ENCODE data around the gene TMEM107. TPM values are rescaled to one million over a fixed set of nuclear protein-coding genes. Genes with fewer than 3 reads are reported as not detected.

TMEM107 gene
- total and polyA plus RNA-seq, 2 donors, result 21.3 to 71.6 TPM

GRCh38 chr17:8160224-8160577, 16.0 kb downstream of the TMEM107 start:
- peak overlapping the region in 1 of 2 donors; percentile 21 for H3K27ac ChIP-seq (ENCODE audit: low read depth in 1 of 2, low read length in 1 of 2)

GRCh38 chr17:8159459-8160223, 16.5 kb downstream of the TMEM107 start:
- no peak for DNase-seq (ENCODE audit: low read depth in 6 of 9, low spot score in 9 of 9)
- Histone ChIP-seq H3K4me1 (ENCODE audit: control insufficient read depth in 2 of 2, insufficient read depth in 2 of 2, low read length in 2 of 2) (peaks cover 50 to 81% of the 10 kb centered on the region in 2 donors), H3K27ac (ENCODE audit: low read depth in 1 of 2, low read length in 1 of 2) (peak overlapping the region in 1 of 2 donors; percentile 55)

More at GRCh38 chr17:8160224-8160577, 16.0 kb downstream of the TMEM107 start:
- H3K4me1 ChIP-seq (ENCODE audit: control insufficient read depth in 2 of 2, insufficient read depth in 2 of 2, low read length in 2 of 2), result peaks cover 46 to 81% of the 10 kb centered on the region in 2 donors
- no peak for DNase-seq (ENCODE audit: low read depth in 6 of 9, low spot score in 9 of 9)
- peaks cover 0 to 6% of the 10 kb centered on the region in 2 donors for H3K9me3 ChIP-seq (ENCODE audit: control insufficient read depth in 2 of 2, insufficient read depth in 1 of 2, low read length in 1 of 2)
- H3K27me3 ChIP-seq (ENCODE audit: control insufficient read depth in 2 of 2, insufficient read depth in 1 of 2, low read length in 1 of 2), result no peaks in the 10 kb centered on the region
- 91% methylated on average over 4 of the region's 4 CpGs for WGBS
- peaks cover 26 to 31% of the 10 kb centered on the region in 2 donors for H3K36me3 ChIP-seq (ENCODE audit: control insufficient read depth in 2 of 2, insufficient read depth in 2 of 2, low read length in 1 of 2)
- no peak overlapping the region for H3K4me3 ChIP-seq (ENCODE audit: low read length in 2 of 2)

GRCh38 chr17:8159032-8159400, 17.2 kb downstream of the TMEM107 start:
- no peaks in the 10 kb centered on the region for H3K27me3 ChIP-seq (ENCODE audit: control insufficient read depth in 2 of 2, insufficient read depth in 1 of 2, low read length in 1 of 2)
- peaks cover 26 to 31% of the 10 kb centered on the region in 2 donors for H3K36me3 ChIP-seq (ENCODE audit: control insufficient read depth in 2 of 2, insufficient read depth in 2 of 2, low read length in 1 of 2)
- DNase-seq (ENCODE audit: low read depth in 6 of 9, low spot score in 9 of 9), result no peak
- H3K27ac ChIP-seq (ENCODE audit: low read depth in 1 of 2, low read length in 1 of 2), result peak overlapping the region; percentile 34 to 87
- 73% methylated on average over 3 of the region's 3 CpGs for WGBS
- peaks cover 0 to 3% of the 10 kb centered on the region in 2 donors for H3K9me3 ChIP-seq (ENCODE audit: control insufficient read depth in 2 of 2, insufficient read depth in 1 of 2, low read length in 1 of 2)
- H3K4me3 ChIP-seq (ENCODE audit: low read length in 2 of 2), result no peak overlapping the region
- peaks cover 50 to 81% of the 10 kb centered on the region in 2 donors for H3K4me1 ChIP-seq (ENCODE audit: control insufficient read depth in 2 of 2, insufficient read depth in 2 of 2, low read length in 2 of 2)

More at GRCh38 chr17:8159459-8160223, 16.5 kb downstream of the TMEM107 start:
- Histone ChIP-seq H3K27me3 (ENCODE audit: control insufficient read depth in 2 of 2, insufficient read depth in 1 of 2, low read length in 1 of 2) (no peaks in the 10 kb centered on the region), H3K4me3 (ENCODE audit: low read length in 2 of 2) (no peak overlapping the region), H3K9me3 (ENCODE audit: control insufficient read depth in 2 of 2, insufficient read depth in 1 of 2, low read length in 1 of 2) (peaks cover 0 to 6% of the 10 kb centered on the region in 2 donors), H3K36me3 (ENCODE audit: control insufficient read depth in 2 of 2, insufficient read depth in 2 of 2, low read length in 1 of 2) (peaks cover 26 to 31% of the 10 kb centered on the region in 2 donors)
- WGBS, result 95% methylated on average over 4 of the region's 4 CpGs

- WGBS, result 60% methylated on average over 20 of the region's 20 CpGs
- peak in 5 of 9 donors; percentile 67 to 89 (median 81) for DNase-seq (ENCODE audit: low read depth in 6 of 9, low spot score in 9 of 9)
- peak overlapping the region; percentile 73 to 87 for H3K27ac ChIP-seq (ENCODE audit: low read depth in 1 of 2, low read length in 1 of 2)
- peaks cover 26 to 31% of the 10 kb centered on the region in 2 donors for H3K36me3 ChIP-seq (ENCODE audit: control insufficient read depth in 2 of 2, insufficient read depth in 2 of 2, low read length in 1 of 2)
- no peaks in the 10 kb centered on the region for H3K27me3 ChIP-seq (ENCODE audit: control insufficient read depth in 2 of 2, insufficient read depth in 1 of 2, low read length in 1 of 2)
- H3K9me3 ChIP-seq (ENCODE audit: control insufficient read depth in 2 of 2, insufficient read depth in 1 of 2, low read length in 1 of 2), result peaks cover 0 to under 1% of the 10 kb centered on the region in 2 donors
- H3K4me3 ChIP-seq (ENCODE audit: low read length in 2 of 2), result no peak overlapping the region
- H3K4me1 ChIP-seq (ENCODE audit: control insufficient read depth in 2 of 2, insufficient read depth in 2 of 2, low read length in 2 of 2), result peaks cover 46 to 81% of the 10 kb centered on the region in 2 donors
These were observed 17.7 kb downstream of the TMEM107 start for GRCh38 chr17:8158267-8159031.

- peak; percentile 97 to 100 (median 100) for DNase-seq (ENCODE audit: low read depth in 6 of 9, low spot score in 9 of 9)
- Histone ChIP-seq H3K36me3 (ENCODE audit: control insufficient read depth in 2 of 2, insufficient read depth in 2 of 2, low read length in 1 of 2) (peaks cover 22 to 27% of the 10 kb centered on the region in 2 donors), H3K27me3 (ENCODE audit: control insufficient read depth in 2 of 2, insufficient read depth in 1 of 2, low read length in 1 of 2) (no peaks in the 10 kb centered on the region), H3K9me3 (ENCODE audit: control insufficient read depth in 2 of 2, insufficient read depth in 1 of 2, low read length in 1 of 2) (no peaks in the 10 kb centered on the region), H3K4me1 (ENCODE audit: control insufficient read depth in 2 of 2, insufficient read depth in 2 of 2, low read length in 2 of 2) (peaks cover 40 to 89% of the 10 kb centered on the region in 2 donors), H3K27ac (ENCODE audit: low read depth in 1 of 2, low read length in 1 of 2) (peak overlapping the region; percentile 94 to 99), H3K4me3 (ENCODE audit: low read length in 2 of 2) (peak overlapping the region; percentile 53)
- WGBS, result under 1% methylated on average over 59 of the region's 59 CpGs
These were observed 19.8 kb downstream of the TMEM107 start for GRCh38 chr17:8156246-8156992.

GRCh38 chr17:8155996-8156245, 20.3 kb downstream of the TMEM107 start:
- DNase-seq (ENCODE audit: low read depth in 6 of 9, low spot score in 9 of 9), result no peak
- Histone ChIP-seq H3K9me3 (ENCODE audit: control insufficient read depth in 2 of 2, insufficient read depth in 1 of 2, low read length in 1 of 2) (no peaks in the 10 kb centered on the region), H3K27ac (ENCODE audit: low read depth in 1 of 2, low read length in 1 of 2) (peak overlapping the region; percentile 91 to 94), H3K27me3 (ENCODE audit: control insufficient read depth in 2 of 2, insufficient read depth in 1 of 2, low read length in 1 of 2) (no peaks in the 10 kb centered on the region), H3K36me3 (ENCODE audit: control insufficient read depth in 2 of 2, insufficient read depth in 2 of 2, low read length in 1 of 2) (peaks cover 17 to 22% of the 10 kb centered on the region in 2 donors), H3K4me1 (ENCODE audit: control insufficient read depth in 2 of 2, insufficient read depth in 2 of 2, low read length in 2 of 2) (peaks cover 39 to 87% of the 10 kb centered on the region in 2 donors), H3K4me3 (ENCODE audit: low read length in 2 of 2) (peak overlapping the region; percentile 53)
- WGBS, result 6% methylated on average over 11 of the region's 11 CpGs

GRCh38 chr17:8155231-8155995, 20.8 kb downstream of the TMEM107 start:
- 74% methylated on average over 14 of the region's 14 CpGs for WGBS
- H3K4me3 ChIP-seq (ENCODE audit: low read length in 2 of 2), result peak overlapping the region; percentile 53
- H3K4me1 ChIP-seq (ENCODE audit: control insufficient read depth in 2 of 2, insufficient read depth in 2 of 2, low read length in 2 of 2), result peaks cover 41 to 88% of the 10 kb centered on the region in 2 donors
- peaks cover 0 to 3% of the 10 kb centered on the region in 2 donors for H3K9me3 ChIP-seq (ENCODE audit: control insufficient read depth in 2 of 2, insufficient read depth in 1 of 2, low read length in 1 of 2)
- peak in 1 of 9 donors; percentile 22 for DNase-seq (ENCODE audit: low read depth in 6 of 9, low spot score in 9 of 9)
- H3K27ac ChIP-seq (ENCODE audit: low read depth in 1 of 2, low read length in 1 of 2), result peak overlapping the region; percentile 91 to 94
- peaks cover 13 to 21% of the 10 kb centered on the region in 2 donors for H3K36me3 ChIP-seq (ENCODE audit: control insufficient read depth in 2 of 2, insufficient read depth in 2 of 2, low read length in 1 of 2)
- H3K27me3 ChIP-seq (ENCODE audit: control insufficient read depth in 2 of 2, insufficient read depth in 1 of 2, low read length in 1 of 2), result no peaks in the 10 kb centered on the region

GRCh38 chr17:8154608-8155155, 21.5 kb downstream of the TMEM107 start:
- Histone ChIP-seq H3K27me3 (ENCODE audit: control insufficient read depth in 2 of 2, insufficient read depth in 1 of 2, low read length in 1 of 2) (no peaks in the 10 kb centered on the region), H3K36me3 (ENCODE audit: control insufficient read depth in 2 of 2, insufficient read depth in 2 of 2, low read length in 1 of 2) (peaks cover 14 to 22% of the 10 kb centered on the region in 2 donors), H3K27ac (ENCODE audit: low read depth in 1 of 2, low read length in 1 of 2) (peak overlapping the region; percentile 91 to 94), H3K9me3 (ENCODE audit: control insufficient read depth in 2 of 2, insufficient read depth in 1 of 2, low read length in 1 of 2) (peaks cover 0 to 3% of the 10 kb centered on the region in 2 donors), H3K4me3 (ENCODE audit: low read length in 2 of 2) (peak overlapping the region; percentile 9 to 53), H3K4me1 (ENCODE audit: control insufficient read depth in 2 of 2, insufficient read depth in 2 of 2, low read length in 2 of 2) (peaks cover 45 to 82% of the 10 kb centered on the region in 2 donors)
- DNase-seq (ENCODE audit: low read depth in 6 of 9, low spot score in 9 of 9), result no peak
- WGBS, result 83% methylated on average over 11 of the region's 11 CpGs

Data from thymus (tissue), 11 donors.